Kidney epithelial cell (primary cell): ENCODE results near the gene WNT2B. TPM values are rescaled to one million over a fixed set of nuclear protein-coding genes. Genes with fewer than 3 reads are reported as not detected.

Experiments
- DNase-seq: peaks from one replicate; pipeline ENCODE4 v3.0.0-alpha.2; 2010; ENCODE audit warnings: low read depth
- H3K27me3 ChIP-seq: 2 replicates; pipeline ENCODE4 v1.6.0; 2011; ENCODE audit warnings: low read length; ENCODE audit not compliant: control insufficient read depth, insufficient read depth
- H3K36me3 ChIP-seq: 2 replicates; pipeline ENCODE4 v1.5.1; 2011; ENCODE audit warnings: low read length; ENCODE audit not compliant: control insufficient read depth, insufficient read depth
- H3K4me3 ChIP-seq: 2 replicates; pipeline ENCODE4 v1.5.1; 2011; ENCODE audit warnings: low read depth, mild to moderate bottlenecking, control low read depth, low read length
- CTCF ChIP-seq: IDR thresholded peaks from 2 replicates; pipeline ENCODE4 v1.5.1; 2011; ENCODE audit warnings: mild to moderate bottlenecking, moderate library complexity, low read length, control low read depth, inconsistent platforms; ENCODE audit not compliant: insufficient read depth, poor library complexity, severe bottlenecking
- total RNA-seq: library from RNA; depleted of rRNA; stranded (reverse); fragments of >200 nt; gene quantifications from 2 replicates; pipeline ENCODE4 v1.2.3, GENCODE V29; 2015

Gene WNT2B
- total RNA-seq, 1 donor from 2014 or later, result 1.3 TPM

- Histone ChIP-seq H3K27me3 (no peaks in the 10 kb centered on the region), H3K36me3 (no peaks in the 10 kb centered on the region), H3K4me3 (no peak overlapping the region)
- no peak for TF ChIP-seq CTCF
- DNase-seq, result peak; percentile 93
These were observed 13.9 kb downstream of the WNT2B start for GRCh38 chr1:112522621-112523020.

GRCh38 chr1:112524251-112524650 lies 15.5 kb downstream of the WNT2B start:
- Histone ChIP-seq H3K27me3 (no peaks in the 10 kb centered on the region), H3K36me3 (no peaks in the 10 kb centered on the region), H3K4me3 (no peak overlapping the region)
- DNase-seq, result no peak
- TF ChIP-seq CTCF, result no peak

GRCh38 chr1:112524986-112525385 lies 16.2 kb downstream of the WNT2B start:
- Histone ChIP-seq H3K27me3 (no peaks in the 10 kb centered on the region), H3K36me3 (no peaks in the 10 kb centered on the region), H3K4me3 (no peak overlapping the region)
- TF ChIP-seq CTCF, result no peak
- no peak for DNase-seq

GRCh38 chr1:112527266-112528010 lies 18.7 kb downstream of the WNT2B start:
- TF ChIP-seq CTCF, result no peak
- peak; percentile 74 for DNase-seq

GRCh38 chr1:112528076-112528475 lies 19.3 kb downstream of the WNT2B start:
- no peaks in the 10 kb centered on the region for H3K27me3 ChIP-seq

More at GRCh38 chr1:112527266-112528010, 18.7 kb downstream of the WNT2B start:
- H3K36me3 ChIP-seq, result no peaks in the 10 kb centered on the region
- H3K4me3 ChIP-seq, result no peak overlapping the region
- H3K27me3 ChIP-seq, result no peaks in the 10 kb centered on the region

More at GRCh38 chr1:112528076-112528475, 19.3 kb downstream of the WNT2B start:
- DNase-seq, result no peak
- H3K4me3 ChIP-seq, result no peak overlapping the region
- TF ChIP-seq CTCF, result no peak
- H3K36me3 ChIP-seq, result no peaks in the 10 kb centered on the region
